Measurements from ENCODE around the gene GAS1.

The GAS1 gene

DNA sequence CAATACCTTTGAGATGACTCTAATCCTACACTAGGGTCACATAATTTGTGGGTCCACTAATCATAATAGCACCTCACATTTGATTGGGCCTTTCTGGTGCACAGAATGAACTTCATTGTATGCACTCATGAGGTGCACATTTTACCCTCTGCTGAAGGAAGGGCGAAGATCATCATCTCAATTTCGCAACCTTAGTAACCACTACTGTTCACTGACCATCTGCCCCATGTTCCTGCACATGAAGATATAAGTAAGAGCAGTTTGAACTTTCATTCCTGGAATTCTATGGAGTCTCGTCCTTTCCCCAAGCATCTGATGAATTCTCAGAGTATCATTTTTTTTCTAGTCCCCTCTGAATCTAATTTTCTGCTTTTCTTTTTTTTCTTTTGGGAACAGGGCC lies 21.2 kb downstream of the GAS1 start:
- in situ Hi-C loops (cut with HindIII; ENCODE audit: low sequenced_read_pairs): no loop called here

DNA sequence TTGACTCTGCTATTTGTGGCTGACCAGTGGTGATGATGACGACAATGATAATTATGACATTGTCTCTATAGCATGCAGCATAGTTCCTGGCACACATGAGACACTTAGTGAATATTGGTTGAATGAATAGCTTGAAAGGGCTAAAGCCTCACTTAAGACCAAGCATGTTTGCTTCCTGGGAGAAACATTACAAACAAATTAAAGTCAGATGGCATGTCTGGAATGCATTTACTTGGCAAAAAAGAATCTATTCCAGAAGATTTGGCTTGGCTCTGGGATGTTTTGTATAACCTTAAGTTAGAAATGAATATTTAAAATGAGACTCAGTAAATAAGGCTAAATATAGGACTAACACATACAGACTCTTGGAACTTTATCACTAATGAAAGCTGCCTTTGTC lies 21.6 kb downstream of the GAS1 start:
- in situ Hi-C loops (cut with HindIII; ENCODE audit: low sequenced_read_pairs): no loop called here

GRCh38 chr9:86924206-86924605 lies 23.1 kb downstream of the GAS1 start:
- in situ Hi-C loops (cut with HindIII; ENCODE audit: low sequenced_read_pairs): no loop called here

DNA sequence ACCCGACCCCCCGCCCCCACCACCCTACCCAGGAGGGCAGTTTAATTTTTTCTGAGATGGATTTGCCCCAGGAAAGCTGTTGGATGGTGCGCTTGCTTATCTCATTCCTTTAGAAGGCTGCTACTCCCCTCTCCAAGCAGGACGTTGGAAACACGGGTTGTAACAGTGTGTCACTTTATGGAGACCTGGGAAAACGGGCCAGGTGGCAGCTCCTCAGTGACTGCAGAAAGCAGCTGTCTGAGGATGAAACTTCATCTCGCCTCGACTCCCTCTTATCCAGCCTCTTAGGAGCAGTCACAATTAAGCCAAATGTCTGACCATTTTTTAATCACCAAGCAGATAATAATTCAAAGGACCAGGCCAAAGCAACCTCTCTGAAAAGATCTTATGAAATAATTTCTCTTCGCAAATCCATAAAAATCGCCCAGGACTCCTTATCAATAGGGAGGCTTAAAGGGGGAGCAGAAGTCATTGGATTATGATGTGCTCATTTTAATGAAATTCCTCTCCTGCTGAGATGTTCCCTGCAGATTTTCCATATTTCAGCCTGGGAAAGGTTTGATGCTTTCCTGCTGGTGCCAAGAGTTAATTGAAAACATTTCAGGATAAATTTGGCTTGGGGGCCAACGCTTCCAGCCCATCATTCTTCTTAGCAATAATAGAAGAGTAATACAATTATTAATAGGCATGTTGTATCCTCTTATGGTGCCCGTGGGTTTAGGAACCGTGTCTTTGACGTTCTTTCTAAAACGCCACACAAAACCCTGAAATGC lies 26.0 kb downstream of the GAS1 start:
- in situ Hi-C loops (cut with HindIII; ENCODE audit: low sequenced_read_pairs): no loop called here

DNA sequence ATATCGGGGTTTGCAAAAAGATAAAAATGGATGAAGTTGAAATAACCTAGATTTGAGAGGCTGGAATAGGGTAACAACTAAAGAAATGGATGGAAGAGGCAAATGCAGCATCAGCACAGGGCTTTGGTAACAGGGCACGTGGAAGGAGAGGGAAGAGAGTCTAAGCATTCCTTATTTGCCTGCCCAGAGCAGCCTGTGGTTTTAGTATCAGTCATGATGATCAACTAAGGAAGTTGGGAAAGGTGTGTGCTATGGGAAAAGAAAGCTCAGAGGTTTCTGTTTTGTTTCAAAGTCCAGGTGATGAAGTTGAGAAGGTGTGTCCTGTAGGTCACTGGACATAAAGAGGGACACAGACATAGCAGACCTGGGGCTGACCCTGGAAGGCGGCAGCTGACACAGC lies 28.8 kb downstream of the GAS1 start:
- in situ Hi-C loops (cut with HindIII; ENCODE audit: low sequenced_read_pairs): no loop called here

GRCh38 chr9:86912210-86912609 lies 35.1 kb downstream of the GAS1 start:
- in situ Hi-C loops (cut with HindIII; ENCODE audit: low sequenced_read_pairs): no loop called here

- in situ Hi-C loops (cut with HindIII; ENCODE audit: low sequenced_read_pairs): no loop called here
These were observed 37.9 kb downstream of the GAS1 start for GRCh38 chr9:86909388-86909787.

- in situ Hi-C loops (cut with HindIII; ENCODE audit: low sequenced_read_pairs): no loop called here
These were observed 39.0 kb downstream of the GAS1 start for GRCh38 chr9:86908261-86908660.

- in situ Hi-C loops (cut with HindIII; ENCODE audit: low sequenced_read_pairs): no loop called here
These were observed 40.0 kb downstream of the GAS1 start for GRCh38 chr9:86907346-86907745.

DNA sequence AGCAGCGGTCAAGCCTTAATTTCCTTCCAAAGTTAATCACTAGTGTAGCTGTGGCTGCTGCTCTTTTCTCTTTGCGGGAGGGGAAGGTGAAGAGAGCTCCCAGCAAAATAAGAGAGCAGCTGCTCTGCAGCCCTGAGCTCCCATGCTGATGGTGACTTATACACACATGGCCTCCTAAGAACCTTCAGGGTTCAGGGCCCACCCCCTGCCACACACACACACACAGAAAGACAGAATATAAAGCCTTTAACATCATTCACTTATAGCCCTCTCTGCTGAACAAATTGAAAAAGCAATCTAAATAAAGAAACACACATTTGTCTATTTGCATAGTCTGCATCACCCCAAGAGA lies 43.6 kb downstream of the GAS1 start:
- in situ Hi-C loops (cut with HindIII; ENCODE audit: low sequenced_read_pairs): loop anchor here (5.0 kb wide), 1 partner anchor 36 kb away; no protein-coding TSS in a partner anchor

DNA sequence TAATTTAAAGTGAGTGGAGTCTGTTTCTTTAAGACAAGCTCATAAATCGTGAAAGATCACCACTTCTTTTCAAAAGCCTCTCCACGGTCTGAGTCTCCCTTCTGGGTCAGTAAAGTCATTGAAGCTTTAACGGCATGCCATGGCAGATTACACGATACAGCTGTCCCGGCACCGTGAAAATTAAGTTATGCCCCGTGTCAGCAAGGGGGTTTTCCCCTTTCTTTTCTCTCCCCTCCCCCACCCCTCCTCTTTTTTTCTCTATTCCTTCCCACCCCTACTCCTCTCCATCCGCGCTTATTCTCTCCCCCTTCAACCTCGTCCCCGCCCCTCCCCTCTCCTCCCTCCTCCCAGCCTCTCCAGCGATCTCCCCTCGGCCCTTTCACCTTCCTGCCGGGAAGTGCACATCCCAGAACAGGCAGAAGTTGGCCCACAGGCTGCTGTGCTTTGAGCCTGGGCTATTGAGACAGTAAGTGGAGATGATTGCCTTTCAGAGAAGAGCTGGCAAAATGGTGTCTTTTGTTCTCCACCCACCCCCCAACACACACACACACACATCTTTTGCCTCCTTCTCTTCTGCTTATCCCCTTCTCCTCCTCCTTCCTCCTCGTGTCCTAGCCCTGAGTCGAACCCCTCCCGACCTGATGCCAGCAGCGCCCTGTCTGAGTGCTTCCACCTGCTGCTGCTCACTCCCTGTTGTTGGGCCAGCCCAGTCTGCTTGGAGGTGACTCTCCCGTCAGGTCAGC lies 44.1 kb downstream of the GAS1 start:
- in situ Hi-C loops (cut with HindIII; ENCODE audit: low sequenced_read_pairs): loop anchor here (5.0 kb wide), 1 partner anchor 36 kb away; no protein-coding TSS in a partner anchor

DNA sequence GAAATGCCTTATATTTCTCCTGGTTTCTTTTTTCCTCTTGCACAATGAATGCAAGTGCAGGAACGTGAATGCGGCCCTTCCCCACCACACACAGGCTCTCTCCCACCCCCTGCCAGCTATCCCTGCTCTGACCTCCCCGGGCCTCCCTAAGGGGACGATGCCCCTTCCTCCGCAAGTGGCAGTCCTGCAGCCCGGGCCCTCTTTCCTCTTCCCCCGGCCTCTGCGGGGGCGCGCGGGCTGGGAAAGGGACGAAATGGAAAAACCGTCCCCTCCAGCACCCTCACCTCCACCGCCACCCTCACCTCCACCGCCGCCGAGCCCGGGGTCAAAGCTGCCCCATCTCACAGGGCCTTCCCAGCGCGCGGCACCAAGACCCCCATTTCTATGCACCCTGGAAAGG lies 44.7 kb downstream of the GAS1 start:
- in situ Hi-C loops (cut with HindIII; ENCODE audit: low sequenced_read_pairs): loop anchor here (5.0 kb wide), 1 partner anchor 35 kb away; no protein-coding TSS in a partner anchor

- in situ Hi-C loops (cut with HindIII; ENCODE audit: low sequenced_read_pairs): loop anchor here (5.0 kb wide), 1 partner anchor 35 kb away; no protein-coding TSS in a partner anchor
These were observed 45.1 kb downstream of the GAS1 start for GRCh38 chr9:86902176-86902575.

DNA sequence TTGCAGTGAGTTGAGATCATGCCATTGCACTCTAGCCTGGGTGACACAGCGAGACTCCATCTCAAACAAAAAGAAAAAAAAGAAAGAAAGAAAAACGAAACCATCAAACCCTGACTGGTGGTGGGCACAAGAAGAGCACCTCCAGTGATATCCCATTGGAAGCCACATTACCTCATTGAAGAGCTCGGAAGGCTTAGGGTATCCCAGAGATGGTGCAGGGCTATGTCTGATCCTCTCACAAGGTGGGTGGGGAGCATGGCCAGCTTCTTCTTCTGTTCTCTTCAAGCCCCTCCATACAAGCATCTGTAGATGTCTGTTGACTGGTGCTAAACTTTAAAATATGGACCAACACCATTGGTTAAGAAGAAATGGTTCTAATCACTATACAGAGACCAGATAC lies 45.8 kb downstream of the GAS1 start:
- in situ Hi-C loops (cut with HindIII; ENCODE audit: low sequenced_read_pairs): loop anchor here (5.0 kb wide), 1 partner anchor 34 kb away; no protein-coding TSS in a partner anchor
